Activated B cell treated with CpG ODN at 0.5 μM for 24 hours (primary cell): Measurements from ENCODE around the gene AMPD2. TPM values are rescaled to one million over a fixed set of nuclear protein-coding genes. Genes with fewer than 3 reads are reported as not detected.

ENCODE experiments used
- ATAC-seq: fragments of 200-7000 bp; cut with Tn5 transposase; one replicate; pipeline ENCODE4 v1.10.0; 2021; ENCODE audit warnings: low read depth, mild to moderate bottlenecking, moderate library complexity
- CTCF ChIA-PET: fragments of 350-600 bp; sonication (Branson Sonifier 250); formaldehyde crosslinking; loops from one replicate; lab custom pipeline; 2021; ENCODE audit warnings: antibody characterized with exemption; lab: Charles Lee
- POLR2A ChIA-PET: fragments of 350-600 bp; sonication (Branson Sonifier 250); formaldehyde crosslinking; loops from one replicate; lab custom pipeline; 2021; ENCODE audit warnings: antibody characterized with exemption; lab: Charles Lee
- DNase-seq: peaks from one replicate; pipeline ENCODE4 v3.0.0; 2022
- H3K27ac Mint-ChIP-seq: one replicate; pipeline ENCODE4 v1.8.0; 2020; ENCODE audit warnings: mixed read lengths
- H3K27me3 Mint-ChIP-seq: one replicate; pipeline ENCODE4 v1.8.0; 2021; ENCODE audit warnings: mixed read lengths
- H3K36me3 Mint-ChIP-seq: one replicate; pipeline ENCODE4 v1.8.0; 2021; ENCODE audit warnings: low read depth, mixed read lengths
- H3K4me1 Mint-ChIP-seq: one replicate; pipeline ENCODE4 v1.8.0; 2021; ENCODE audit warnings: mixed read lengths
- H3K4me3 Mint-ChIP-seq: one replicate; pipeline ENCODE4 v1.8.0; 2020; ENCODE audit warnings: mild to moderate bottlenecking, mixed read lengths
- H3K9me3 Mint-ChIP-seq: one replicate; pipeline ENCODE4 v1.8.0; 2020; ENCODE audit warnings: mixed read lengths
- CTCF ChIP-seq: fragments of 200-600 bp; IDR thresholded peaks from one replicate; pipeline ENCODE4 v1.8.0; 2022; ENCODE audit warnings: antibody characterized with exemption, mild to moderate bottlenecking
- intact Hi-C: fragments of 100-400 bp; cut with micrococcal nuclease; formaldehyde crosslinking; loops from one replicate; pipeline ENCODE4 v1.15.1; 2024
- total RNA-seq: library from RNA; stranded (reverse); gene quantifications from 2 replicates; pipeline ENCODE4 v1.2.3, GENCODE V29; 2022

Gene AMPD2
- total RNA-seq, 1 donor from 2014 or later, result 64.9 TPM

DNA sequence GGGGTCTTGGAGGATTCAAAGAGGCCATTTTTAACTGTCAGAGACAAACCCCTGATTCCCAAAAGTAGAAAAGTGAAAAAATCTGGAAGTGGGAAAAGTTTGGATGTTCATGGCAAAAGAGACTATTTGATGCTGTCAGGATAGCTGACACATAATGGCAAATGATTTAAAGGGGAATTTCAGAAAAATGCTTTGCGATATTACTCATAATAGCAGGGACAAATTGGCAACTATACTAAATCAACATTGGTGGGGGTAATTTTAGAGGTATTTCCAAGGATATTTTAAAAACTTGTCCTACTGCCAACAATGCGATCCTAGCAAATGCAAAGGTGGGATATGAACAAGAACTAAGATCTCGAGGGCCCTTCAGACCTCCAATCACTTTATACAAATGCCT lies 31.0 kb downstream of the AMPD2 start:
- DNase-seq, result no peak
- POLR2A ChIA-PET, result no interaction called here
- peaks cover 9% of the 10 kb centered on the region for H3K4me1 Mint-ChIP-seq
- CTCF ChIA-PET, result interaction anchor here (0.9 to 6.0 kb wide), 7 partner anchors 10 to 361 kb away, joined by 3 to 63 read pairs (median 4); partner anchors contain the start of gene AHCYL1
- TF ChIP-seq CTCF, result no peak
- intact Hi-C loops, result loop anchor here (1.0 kb wide), 1 partner anchor 7 kb away; no protein-coding TSS in a partner anchor
- ATAC-seq, result no peak
- H3K9me3 Mint-ChIP-seq, result no peaks in the 10 kb centered on the region
- H3K36me3 Mint-ChIP-seq, result peaks cover under 1% of the 10 kb centered on the region
- peaks cover 16% of the 10 kb centered on the region for H3K27me3 Mint-ChIP-seq
- H3K4me3 Mint-ChIP-seq, result no peak overlapping the region
- H3K27ac Mint-ChIP-seq, result no peak overlapping the region

GRCh38 chr1:109652402-109652801 lies 32.8 kb downstream of the AMPD2 start:
- Mint-ChIP-seq H3K27me3 (peaks cover 16% of the 10 kb centered on the region), H3K36me3 (peaks cover 2% of the 10 kb centered on the region), H3K4me1 (peaks cover 24% of the 10 kb centered on the region), H3K9me3 (no peaks in the 10 kb centered on the region), H3K27ac (no peak overlapping the region), H3K4me3 (no peak overlapping the region)
- ATAC-seq (no peak), DNase-seq (no peak)
- intact Hi-C loops, result no loop called here
- no peak for TF ChIP-seq CTCF
- POLR2A ChIA-PET, result no interaction called here
- CTCF ChIA-PET, result interaction anchor here (1.7 to 6.0 kb wide), 4 partner anchors 9 to 332 kb away, joined by 6 to 63 read pairs (median 8); partner anchors contain the start of gene AHCYL1

DNA sequence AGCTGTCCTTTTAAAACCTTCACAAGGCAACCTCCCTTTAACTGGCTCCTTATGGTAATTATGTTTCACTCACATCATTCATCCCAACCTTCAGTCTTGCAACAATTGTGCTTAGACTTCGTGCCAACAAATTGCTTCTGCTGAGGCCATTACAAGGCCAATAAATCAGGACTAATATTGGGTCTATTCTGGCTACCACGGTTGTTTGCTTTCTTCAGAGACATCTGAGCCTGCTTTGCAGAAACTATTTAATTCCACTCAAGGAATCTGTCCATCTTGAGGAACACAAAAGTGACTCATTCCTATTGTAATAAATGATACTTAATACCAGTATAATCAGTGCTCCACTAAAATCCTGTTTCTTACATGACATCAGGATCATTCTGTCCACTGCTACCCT lies 33.7 kb downstream of the AMPD2 start:
- H3K27me3 Mint-ChIP-seq, result peaks cover 14% of the 10 kb centered on the region
- H3K27ac Mint-ChIP-seq, result no peak overlapping the region
- intact Hi-C loops, result no loop called here
- DNase-seq, result no peak
- POLR2A ChIA-PET, result no interaction called here
- H3K36me3 Mint-ChIP-seq, result peaks cover 2% of the 10 kb centered on the region
- peaks cover 24% of the 10 kb centered on the region for H3K4me1 Mint-ChIP-seq
- no peaks in the 10 kb centered on the region for H3K9me3 Mint-ChIP-seq
- no peak for ATAC-seq
- CTCF ChIA-PET, result interaction anchor here (1.9 to 6.0 kb wide), 3 partner anchors 10 to 331 kb away, joined by 7 to 63 read pairs (median 9); partner anchors contain the start of gene AHCYL1
- H3K4me3 Mint-ChIP-seq, result no peak overlapping the region
- no peak for TF ChIP-seq CTCF

DNA sequence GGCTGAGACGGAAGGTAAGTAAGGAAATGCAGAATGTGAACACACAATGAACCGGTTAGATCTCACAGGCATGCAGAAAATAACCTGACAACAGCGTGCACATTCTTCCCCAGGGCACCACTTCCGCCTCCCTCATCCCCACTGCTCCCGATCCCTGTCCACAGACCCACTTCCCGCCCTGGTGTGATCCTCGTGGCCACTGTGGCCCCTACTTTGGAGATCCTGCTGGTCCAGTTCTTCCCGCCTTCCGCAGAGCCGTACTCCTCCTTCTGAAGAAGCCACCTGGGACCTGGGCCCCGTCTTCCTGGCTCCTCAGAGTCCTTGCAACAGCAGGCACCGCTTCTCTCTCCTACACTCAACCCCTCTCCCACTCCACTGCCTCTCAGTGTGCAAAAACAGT lies 34.9 kb downstream of the AMPD2 start:
- no peaks in the 10 kb centered on the region for H3K9me3 Mint-ChIP-seq
- H3K27ac Mint-ChIP-seq, result no peak overlapping the region
- DNase-seq (no peak), ATAC-seq (no peak)
- no peak for TF ChIP-seq CTCF
- peaks cover 11% of the 10 kb centered on the region for H3K36me3 Mint-ChIP-seq
- POLR2A ChIA-PET, result interaction anchor here (0.7 to 2.9 kb wide), 4 partner anchors 12 to 441 kb away, joined by 3 to 12 read pairs (median 6); partner anchors contain the start of genes GNAI3 and GSTM1
- H3K27me3 Mint-ChIP-seq, result peaks cover 14% of the 10 kb centered on the region
- intact Hi-C loops, result no loop called here
- peaks cover 24% of the 10 kb centered on the region for H3K4me1 Mint-ChIP-seq
- CTCF ChIA-PET, result interaction anchor here (3.2 kb wide), 1 partner anchor 15 kb away, joined by 21 read pairs; no protein-coding TSS in a partner anchor
- no peak overlapping the region for H3K4me3 Mint-ChIP-seq
